Limb (tissue), 2 donors: Measurements from ENCODE around the gene ACADL.
A peak's percentile ranks its signal among the peaks of the same experiment; 100 is the strongest.

Experiments used
- DNase-seq, 2 donors: peaks; one replicate each; pipeline ENCODE4 v3.0.0-alpha.2; 2016; ENCODE audit errors: extremely low spot score in 2 of 2

The ACADL gene

GRCh38 chr2:210170446-210171303, 54.6 kb downstream of the ACADL start:
- peak; percentile 98 to 100 for DNase-seq

GRCh38 chr2:210170196-210170445, 55.1 kb downstream of the ACADL start:
- no peak for DNase-seq

GRCh38 chr2:210169516-210170195, 55.6 kb downstream of the ACADL start:
- peak in 1 of 2 donors; percentile 18 for DNase-seq

- no peak for DNase-seq
Measured at GRCh38 chr2:210167227-210167626, 58.0 kb downstream of the ACADL start.

- DNase-seq = no peak
Measured at GRCh38 chr2:210162466-210163124, 62.7 kb downstream of the ACADL start.

- no peak for DNase-seq
Measured at GRCh38 chr2:210159059-210159458, 66.2 kb downstream of the ACADL start.

- no peak for DNase-seq
Measured at GRCh38 chr2:210158236-210158635, 67.0 kb downstream of the ACADL start.

- DNase-seq = no peak
Measured at GRCh38 chr2:210157526-210157925, 67.7 kb downstream of the ACADL start.

- DNase-seq = no peak
Measured at GRCh38 chr2:210147614-210148013, 77.6 kb downstream of the ACADL start.
